ENCODE measurements around the gene ZNF611. TPM values are rescaled to one million over a fixed set of nuclear protein-coding genes. Genes with fewer than 3 reads are reported as not detected.

ZNF611 gene
- total RNA-seq, 2 experiments from 2014 or later, result 20.6 to 22.9 TPM

GRCh38 chr19:52673014-52673413 is 61.8 kb downstream of the ZNF611 start:
- H3K4me3 Mint-ChIP-seq, result no peak overlapping the region
- H3K36me3 Mint-ChIP-seq (ENCODE audit: low read depth), result peaks cover 59% of the 10 kb centered on the region
- POLR2A ChIA-PET, result no interaction called here
- ATAC-seq (no peak), DNase-seq (no peak)
- intact Hi-C loops (cut with DNase I, micrococcal nuclease), result no loop called here
- CTCF ChIA-PET, result interaction anchor here (1.0 kb wide), 1 partner anchor 8 kb away, joined by 3 read pairs; no protein-coding TSS in a partner anchor
- H3K27ac Mint-ChIP-seq, result no peak overlapping the region
- no peaks in the 10 kb centered on the region for H3K27me3 Mint-ChIP-seq
- H3K4me1 Mint-ChIP-seq, result peaks cover 19% of the 10 kb centered on the region
- H3K9me3 Mint-ChIP-seq (ENCODE audit: low read depth), result peaks cover 6% of the 10 kb centered on the region

- ATAC-seq (no peak), DNase-seq (peak; percentile 12)
- no peaks in the 10 kb centered on the region for H3K9me3 Mint-ChIP-seq (ENCODE audit: low read depth)
- H3K27ac Mint-ChIP-seq, result no peak overlapping the region
- ChIA-PET POLR2A (no interaction called here), CTCF (no interaction called here)
- peaks cover 23% of the 10 kb centered on the region for H3K4me1 Mint-ChIP-seq
- H3K4me3 Mint-ChIP-seq, result no peak overlapping the region
- peaks cover 46% of the 10 kb centered on the region for H3K36me3 Mint-ChIP-seq (ENCODE audit: low read depth)
- H3K27me3 Mint-ChIP-seq, result no peaks in the 10 kb centered on the region
- intact Hi-C loops (cut with DNase I, micrococcal nuclease), result no loop called here
Observed at GRCh38 chr19:52670046-52670445, 64.8 kb downstream of the ZNF611 start.

GRCh38 chr19:52669586-52669985 is 65.3 kb downstream of the ZNF611 start:
- H3K36me3 Mint-ChIP-seq (ENCODE audit: low read depth), result peaks cover 42% of the 10 kb centered on the region
- DNase-seq, result no peak
- ChIA-PET POLR2A (no interaction called here), CTCF (no interaction called here)
- H3K4me3 Mint-ChIP-seq, result no peak overlapping the region
- intact Hi-C loops (cut with DNase I, micrococcal nuclease), result no loop called here
- H3K9me3 Mint-ChIP-seq (ENCODE audit: low read depth), result no peaks in the 10 kb centered on the region
- no peak overlapping the region for H3K27ac Mint-ChIP-seq
- peaks cover 20% of the 10 kb centered on the region for H3K4me1 Mint-ChIP-seq
- no peak for ATAC-seq
- H3K27me3 Mint-ChIP-seq, result no peaks in the 10 kb centered on the region

GRCh38 chr19:52667972-52668371 is 66.9 kb downstream of the ZNF611 start:
- Mint-ChIP-seq H3K9me3 (ENCODE audit: low read depth) (no peaks in the 10 kb centered on the region), H3K27me3 (no peaks in the 10 kb centered on the region)

GRCh38 chr19:52666506-52666905 is 68.3 kb downstream of the ZNF611 start:
- ATAC-seq, result no peak
- DNase-seq, result no peak
- no peak overlapping the region for H3K4me3 Mint-ChIP-seq
- H3K27me3 Mint-ChIP-seq, result no peaks in the 10 kb centered on the region
- ChIA-PET CTCF (interaction anchor here (0.6 kb wide), 1 partner anchor 13 kb away, joined by 3 read pairs; no protein-coding TSS in a partner anchor), POLR2A (no interaction called here)
- no peaks in the 10 kb centered on the region for H3K9me3 Mint-ChIP-seq (ENCODE audit: low read depth)
- no peak overlapping the region for H3K27ac Mint-ChIP-seq
- intact Hi-C loops (cut with DNase I, micrococcal nuclease), result no loop called here
- peaks cover 14% of the 10 kb centered on the region for H3K4me1 Mint-ChIP-seq
- peaks cover 52% of the 10 kb centered on the region for H3K36me3 Mint-ChIP-seq (ENCODE audit: low read depth)

More at GRCh38 chr19:52667972-52668371, 66.9 kb downstream of the ZNF611 start:
- ChIA-PET POLR2A (no interaction called here), CTCF (no interaction called here)
- DNase-seq (no peak), ATAC-seq (no peak)
- intact Hi-C loops (cut with DNase I, micrococcal nuclease), result no loop called here
- Mint-ChIP-seq H3K27ac (no peak overlapping the region), H3K4me1 (peaks cover 10% of the 10 kb centered on the region), H3K36me3 (ENCODE audit: low read depth) (peaks cover 41% of the 10 kb centered on the region), H3K4me3 (no peak overlapping the region)

GRCh38 chr19:52665529-52665928 is 69.3 kb downstream of the ZNF611 start:
- peaks cover 14% of the 10 kb centered on the region for H3K4me1 Mint-ChIP-seq
- H3K36me3 Mint-ChIP-seq (ENCODE audit: low read depth), result peaks cover 56% of the 10 kb centered on the region
- no peak for ATAC-seq
- H3K9me3 Mint-ChIP-seq (ENCODE audit: low read depth), result no peaks in the 10 kb centered on the region
- POLR2A ChIA-PET, result no interaction called here
- DNase-seq, result no peak
- H3K27ac Mint-ChIP-seq, result no peak overlapping the region
- no peaks in the 10 kb centered on the region for H3K27me3 Mint-ChIP-seq
- CTCF ChIA-PET, result no interaction called here
- intact Hi-C loops (cut with DNase I, micrococcal nuclease), result no loop called here
- H3K4me3 Mint-ChIP-seq, result no peak overlapping the region

- ChIA-PET POLR2A (no interaction called here), CTCF (interaction anchor here (0.6 to 1.0 kb wide), 2 partner anchors 8 to 652 kb away, joined by 3 read pairs; no protein-coding TSS in a partner anchor)
- peaks cover 12% of the 10 kb centered on the region for H3K4me1 Mint-ChIP-seq
- DNase-seq, result no peak
- no peaks in the 10 kb centered on the region for H3K27me3 Mint-ChIP-seq
- intact Hi-C loops (cut with DNase I, micrococcal nuclease), result no loop called here
- H3K27ac Mint-ChIP-seq, result no peak overlapping the region
- peaks cover 58% of the 10 kb centered on the region for H3K36me3 Mint-ChIP-seq (ENCODE audit: low read depth)
- ATAC-seq, result no peak
- no peak overlapping the region for H3K4me3 Mint-ChIP-seq
- H3K9me3 Mint-ChIP-seq (ENCODE audit: low read depth), result no peaks in the 10 kb centered on the region
Observed at GRCh38 chr19:52665027-52665426, 69.8 kb downstream of the ZNF611 start.

- ATAC-seq, result no peak
- no peak for DNase-seq
- no peak overlapping the region for H3K27ac Mint-ChIP-seq
- peaks cover 9% of the 10 kb centered on the region for H3K4me1 Mint-ChIP-seq
- POLR2A ChIA-PET, result no interaction called here
- CTCF ChIA-PET, result interaction anchor here (0.6 to 1.1 kb wide), 3 partner anchors 9 to 651 kb away, joined by 3 read pairs; no protein-coding TSS in a partner anchor
- no peaks in the 10 kb centered on the region for H3K9me3 Mint-ChIP-seq (ENCODE audit: low read depth)
- H3K36me3 Mint-ChIP-seq (ENCODE audit: low read depth), result peaks cover 58% of the 10 kb centered on the region
- no peaks in the 10 kb centered on the region for H3K27me3 Mint-ChIP-seq
- intact Hi-C loops (cut with DNase I, micrococcal nuclease), result no loop called here
- no peak overlapping the region for H3K4me3 Mint-ChIP-seq
Observed at GRCh38 chr19:52664461-52664860, 70.4 kb downstream of the ZNF611 start.

GRCh38 chr19:52662631-52663030 is 72.2 kb downstream of the ZNF611 start:
- Mint-ChIP-seq H3K27ac (no peak overlapping the region), H3K9me3 (ENCODE audit: low read depth) (no peaks in the 10 kb centered on the region), H3K27me3 (no peaks in the 10 kb centered on the region), H3K4me3 (no peak overlapping the region), H3K4me1 (peaks cover 11% of the 10 kb centered on the region), H3K36me3 (ENCODE audit: low read depth) (peaks cover 65% of the 10 kb centered on the region)
- POLR2A ChIA-PET, result no interaction called here
- ATAC-seq (no peak), DNase-seq (no peak)
- CTCF ChIA-PET, result no interaction called here
- intact Hi-C loops (cut with DNase I, micrococcal nuclease), result no loop called here

- DNase-seq (no peak), ATAC-seq (no peak)
- POLR2A ChIA-PET, result no interaction called here
- Mint-ChIP-seq H3K27me3 (no peaks in the 10 kb centered on the region), H3K27ac (no peak overlapping the region), H3K4me3 (no peak overlapping the region), H3K9me3 (ENCODE audit: low read depth) (peaks cover 2% of the 10 kb centered on the region), H3K4me1 (peaks cover 11% of the 10 kb centered on the region), H3K36me3 (ENCODE audit: low read depth) (peaks cover 76% of the 10 kb centered on the region)
- intact Hi-C loops (cut with DNase I, micrococcal nuclease), result no loop called here
- CTCF ChIA-PET, result no interaction called here
Observed at GRCh38 chr19:52660981-52661380, 73.9 kb downstream of the ZNF611 start.

- Mint-ChIP-seq H3K36me3 (ENCODE audit: low read depth) (peaks cover 86% of the 10 kb centered on the region), H3K4me1 (peaks cover 6% of the 10 kb centered on the region), H3K9me3 (ENCODE audit: low read depth) (peaks cover 2% of the 10 kb centered on the region), H3K27ac (no peak overlapping the region), H3K27me3 (no peaks in the 10 kb centered on the region), H3K4me3 (no peak overlapping the region)
- CTCF ChIA-PET, result interaction anchor here (0.7 kb wide), 1 partner anchor 22 kb away, joined by 3 read pairs; no protein-coding TSS in a partner anchor
- ATAC-seq, result no peak
- intact Hi-C loops (cut with DNase I, micrococcal nuclease), result no loop called here
- no peak for DNase-seq
- POLR2A ChIA-PET, result interaction anchor here (0.6 kb wide), 1 partner anchor 30 kb away, joined by 3 read pairs; no protein-coding TSS in a partner anchor
Observed at GRCh38 chr19:52659013-52659412, 75.8 kb downstream of the ZNF611 start.

GRCh38 chr19:52658595-52658994 is 76.2 kb downstream of the ZNF611 start:
- no peaks in the 10 kb centered on the region for H3K27me3 Mint-ChIP-seq
- peaks cover 90% of the 10 kb centered on the region for H3K36me3 Mint-ChIP-seq (ENCODE audit: low read depth)
- CTCF ChIA-PET, result no interaction called here
- intact Hi-C loops (cut with DNase I, micrococcal nuclease), result no loop called here
- H3K4me1 Mint-ChIP-seq, result peaks cover 6% of the 10 kb centered on the region
- POLR2A ChIA-PET, result interaction anchor here (0.6 kb wide), 1 partner anchor 30 kb away, joined by 3 read pairs; no protein-coding TSS in a partner anchor
- no peak overlapping the region for H3K4me3 Mint-ChIP-seq
- no peak for DNase-seq
- H3K9me3 Mint-ChIP-seq (ENCODE audit: low read depth), result peaks cover 2% of the 10 kb centered on the region
- no peak overlapping the region for H3K27ac Mint-ChIP-seq
- ATAC-seq, result no peak

Data from activated CD4-positive, alpha-beta T cell treated with anti-CD3 and anti-CD28 coated beads for 36 hours (primary cell).